HG03565 (cell line): ENCODE measurements around the gene EPHB6.

Source experiments
- ATAC-seq: cut with Tn5 transposase; IDR thresholded peaks from one replicate; pipeline ENCODE4 v1.9.1; 2021; ENCODE audit warnings: mild to moderate bottlenecking, moderate library complexity; ENCODE audit not compliant: unreplicated experiment

The EPHB6 gene

DNA sequence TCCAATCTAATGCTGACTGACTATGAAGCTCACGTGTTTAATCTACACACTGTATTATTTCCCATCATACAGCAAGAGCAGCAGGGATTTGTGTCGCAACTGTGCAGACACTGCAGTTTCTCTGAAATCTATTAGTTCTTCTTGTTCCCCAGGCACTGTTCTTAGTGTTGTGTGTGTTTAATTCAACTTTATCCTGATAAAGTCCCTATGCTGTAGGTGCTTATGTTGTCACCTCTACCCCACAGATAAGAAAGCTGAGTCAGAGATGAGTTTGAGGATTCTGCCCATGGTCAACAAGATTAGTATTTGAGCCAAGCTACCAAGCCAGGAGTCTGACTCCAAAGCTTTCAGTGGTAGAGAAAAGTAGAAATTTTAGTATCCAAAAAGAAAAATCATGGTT lies 22.5 kb upstream of the EPHB6 start:
- ATAC-seq: no peak

GRCh38 chr7:142833174-142834048 lies 21.5 kb upstream of the EPHB6 start:
- peak; percentile 69 for ATAC-seq

GRCh38 chr7:142835487-142835886 lies 19.4 kb upstream of the EPHB6 start:
- no peak for ATAC-seq

DNA sequence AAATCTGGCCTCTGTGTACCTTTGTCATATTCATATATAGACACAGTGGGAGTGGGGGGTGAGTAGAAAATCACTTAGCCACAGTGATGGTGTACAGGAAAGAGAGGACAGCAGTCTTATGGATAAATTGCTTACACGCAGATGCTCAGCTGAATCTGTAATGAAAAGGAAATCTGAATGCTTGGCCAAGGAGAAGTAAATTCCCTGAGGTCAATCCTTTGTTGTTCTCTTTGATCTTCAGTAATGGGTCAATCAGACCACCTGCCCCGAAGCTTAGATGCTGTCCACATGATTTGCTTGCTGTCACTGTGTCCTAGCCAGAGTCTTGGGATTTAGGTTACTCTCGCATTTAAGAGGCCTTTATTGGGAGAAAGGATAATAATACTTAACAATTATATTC lies 18.4 kb upstream of the EPHB6 start:
- no peak for ATAC-seq

GRCh38 chr7:142838461-142839213 lies 16.2 kb upstream of the EPHB6 start:
- ATAC-seq: no peak

GRCh38 chr7:142842251-142842766 lies 12.6 kb upstream of the EPHB6 start:
- ATAC-seq: no peak

GRCh38 chr7:142847353-142847752 lies 7.5 kb upstream of the EPHB6 start:
- no peak for ATAC-seq

GRCh38 chr7:142851269-142851668 lies 3.6 kb upstream of the EPHB6 start:
- no peak for ATAC-seq

GRCh38 chr7:142851919-142852318 lies 3.0 kb upstream of the EPHB6 start:
- no peak for ATAC-seq

DNA sequence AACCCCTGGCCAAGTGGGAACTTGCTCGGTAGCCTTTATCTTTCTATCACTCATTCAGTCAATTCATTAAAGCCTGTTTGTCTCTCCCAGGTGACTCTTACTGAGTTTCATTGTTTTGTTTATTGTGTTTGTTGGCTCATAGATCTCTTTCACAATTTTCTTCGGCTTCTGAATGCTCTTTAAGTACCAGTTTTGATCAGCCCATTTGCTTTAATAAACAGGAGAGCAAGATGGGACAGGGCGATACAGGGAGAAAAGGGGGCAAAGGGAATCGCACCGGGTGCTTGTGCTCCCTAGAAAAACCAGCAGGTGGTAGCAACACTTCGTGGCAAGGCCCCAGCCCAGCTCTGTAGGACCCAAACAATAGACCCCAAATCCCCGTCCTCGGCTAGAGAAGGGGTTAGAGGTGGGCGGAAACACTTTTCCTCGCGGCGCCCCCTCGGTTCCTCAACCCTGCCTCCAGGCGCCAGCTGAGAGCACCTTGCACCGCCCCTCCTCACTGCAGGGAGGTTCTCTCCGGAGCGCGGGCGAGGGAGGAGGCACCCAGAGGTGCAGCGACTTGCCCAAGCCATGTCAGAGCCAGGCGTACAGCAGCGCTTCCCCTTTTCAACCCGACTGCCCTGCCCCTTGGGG lies 1.0 kb upstream of the EPHB6 start:
- ATAC-seq: peak; percentile 71

DNA sequence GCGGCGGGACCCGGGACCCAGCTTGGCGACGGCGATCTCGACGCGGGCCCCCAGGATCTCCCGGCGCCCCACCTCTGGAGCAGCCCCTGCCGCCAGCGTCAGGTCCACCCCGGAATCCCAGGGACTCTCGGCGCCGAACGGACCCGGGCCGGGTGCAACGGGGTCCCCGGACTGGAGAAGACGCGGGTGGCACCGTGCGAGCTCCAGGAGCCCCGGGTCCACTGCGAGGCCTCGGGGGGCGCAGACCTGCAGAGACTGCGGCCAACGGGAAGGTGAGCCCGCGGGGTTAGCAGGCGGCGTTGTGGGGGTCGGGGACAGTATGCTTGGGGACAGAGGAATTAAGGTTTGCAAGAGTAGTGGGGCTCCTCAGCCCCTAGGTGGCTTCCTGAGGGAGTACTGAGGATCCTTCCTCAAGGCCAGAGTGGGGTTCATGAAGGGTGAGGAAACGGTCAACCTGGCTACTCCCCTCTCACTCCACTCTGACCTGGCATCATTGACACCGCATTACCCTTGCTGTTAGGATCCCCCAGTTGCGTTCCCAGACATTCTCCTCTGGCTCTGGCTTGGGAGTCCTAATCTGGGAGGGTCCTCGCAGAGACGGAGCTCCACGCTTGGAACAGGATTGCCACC lies 353 bp downstream of the EPHB6 start:
- ATAC-seq: no peak

GRCh38 chr7:142855756-142856564 lies 1.1 kb downstream of the EPHB6 start:
- ATAC-seq: no peak

- ATAC-seq: no peak
These were observed 1.8 kb downstream of the EPHB6 start for GRCh38 chr7:142856565-142857245.

GRCh38 chr7:142857625-142858024 lies 2.7 kb downstream of the EPHB6 start:
- ATAC-seq: no peak

- ATAC-seq: no peak
These were observed 4.5 kb downstream of the EPHB6 start for GRCh38 chr7:142859411-142859810.

- no peak for ATAC-seq
These were observed 5.0 kb downstream of the EPHB6 start for GRCh38 chr7:142859829-142860228.

- no peak for ATAC-seq
These were observed 6.1 kb downstream of the EPHB6 start for GRCh38 chr7:142860968-142861367.

GRCh38 chr7:142862351-142862750 lies 7.5 kb downstream of the EPHB6 start:
- ATAC-seq: no peak

- no peak for ATAC-seq
These were observed 8.0 kb downstream of the EPHB6 start for GRCh38 chr7:142862786-142863400.
